SK-N-MC (cell line): ENCODE results near the gene GRIK3.

Source experiments
- EZH2 ChIP-seq: fragments of 200-600 bp; sonication (generic); IDR thresholded peaks from one replicate; pipeline ENCODE4 v1.6.1; 2017; ENCODE audit warnings: antibody characterized with exemption
- POLR2AphosphoS5 ChIP-seq: IDR thresholded peaks from 2 replicates; pipeline ENCODE4 v1.6.1; 2012; ENCODE audit warnings: mild to moderate bottlenecking, low read depth, low read length, borderline replicate concordance

DNA sequence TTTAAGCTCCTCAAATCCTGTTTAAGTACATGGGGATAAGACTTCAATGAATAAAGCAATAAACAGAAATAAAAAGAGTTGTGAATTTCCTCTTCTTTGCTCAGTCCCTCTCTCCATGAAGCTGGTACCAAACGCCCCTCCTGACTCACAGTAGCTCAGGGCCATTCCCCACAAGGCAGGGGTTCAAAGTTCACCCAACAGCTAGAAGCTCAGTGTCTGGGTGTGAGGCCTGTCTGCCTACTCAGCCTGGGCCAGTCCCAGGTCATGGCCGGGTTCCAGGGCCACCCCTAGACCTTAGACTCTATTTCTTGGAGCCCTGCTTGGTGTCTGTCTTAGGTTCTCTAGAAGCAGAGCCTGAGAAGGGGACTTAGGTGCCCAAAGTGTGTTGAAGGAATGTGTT is 251.5 kb downstream of the GRIK3 start:
- TF ChIP-seq POLR2AphosphoS5 (no peak), EZH2 (no peak)
